HTR-8/SVneo (cell line): ENCODE measurements around the gene AKNA.

Source experiments
- DNase-seq: peaks from one replicate; pipeline ENCODE4 v3.0.0; 2011; ENCODE audit warnings: low spot score, mixed read lengths; ENCODE audit not compliant: insufficient read length
- FAIRE-seq: peaks from 2 replicates; lab custom pipeline; 2011; peaks lifted over from hg19 to GRCh38; lab: Jason Lieb, UNC

Gene AKNA

GRCh38 chr9:114313186-114313585 is 74.6 kb downstream of the AKNA start:
- FAIRE-seq = no peak

GRCh38 chr9:114312513-114312875 is 75.3 kb downstream of the AKNA start:
- FAIRE-seq = no peak
- no peak for DNase-seq

More at GRCh38 chr9:114313186-114313585, 74.6 kb downstream of the AKNA start:
- DNase-seq = no peak

- FAIRE-seq = no peak
- DNase-seq = no peak
Observed at GRCh38 chr9:114311571-114312512, 75.9 kb downstream of the AKNA start.

- FAIRE-seq (no peak), DNase-seq (no peak)
Observed at GRCh38 chr9:114310471-114311450, 77.0 kb downstream of the AKNA start.

- DNase-seq = no peak
- no peak for FAIRE-seq
Observed at GRCh38 chr9:114309096-114309495, 78.7 kb downstream of the AKNA start.

- DNase-seq (no peak), FAIRE-seq (no peak)
Observed at GRCh38 chr9:114308361-114308950, 79.3 kb downstream of the AKNA start.

GRCh38 chr9:114307899-114308267 is 79.9 kb downstream of the AKNA start:
- DNase-seq (no peak), FAIRE-seq (no peak)

- FAIRE-seq (no peak), DNase-seq (no peak)
Observed at GRCh38 chr9:114304416-114305188, 83.2 kb downstream of the AKNA start.

GRCh38 chr9:114303977-114304376 is 83.8 kb downstream of the AKNA start:
- DNase-seq (no peak), FAIRE-seq (no peak)

GRCh38 chr9:114303571-114303970 is 84.2 kb downstream of the AKNA start:
- no peak for FAIRE-seq
- no peak for DNase-seq

GRCh38 chr9:114302727-114303126 is 85.1 kb downstream of the AKNA start:
- no peak for FAIRE-seq

GRCh38 chr9:114301798-114302565 is 85.8 kb downstream of the AKNA start:
- FAIRE-seq (no peak), DNase-seq (no peak)

More at GRCh38 chr9:114302727-114303126, 85.1 kb downstream of the AKNA start:
- no peak for DNase-seq

- no peak for FAIRE-seq
Observed at GRCh38 chr9:114300846-114301797, 86.7 kb downstream of the AKNA start.

GRCh38 chr9:114300153-114300845 is 87.5 kb downstream of the AKNA start:
- DNase-seq = no peak
- FAIRE-seq = no peak

More at GRCh38 chr9:114300846-114301797, 86.7 kb downstream of the AKNA start:
- no peak for DNase-seq

GRCh38 chr9:114299286-114300152 is 88.3 kb downstream of the AKNA start:
- FAIRE-seq (no peak), DNase-seq (no peak)

- no peak for DNase-seq
- FAIRE-seq = no peak
Observed at GRCh38 chr9:114296338-114296737, 91.4 kb downstream of the AKNA start.
